Endothelial cell of umbilical vein (primary cell): ENCODE data around the gene CX3CR1.

Source experiments
- CTCF ChIP-seq, 2 donors: IDR thresholded peaks; 1 replicate in 1 of 2; 2 replicates in 1 of 2; pipeline ENCODE4 v1.5.1; 2011; ENCODE audit warnings: low read length in 2 of 2, mild to moderate bottlenecking in 2 of 2, moderate library complexity in 2 of 2, control low read depth in 1 of 2, inconsistent platforms in 1 of 2, low read depth in 1 of 2; ENCODE audit not compliant: insufficient read depth in 1 of 2; ENCODE audit errors: extremely low read depth in 1 of 2
- POLR2A ChIP-seq: IDR thresholded peaks from 2 replicates; pipeline ENCODE4 v1.6.1; 2012; ENCODE audit warnings: low read depth, mild to moderate bottlenecking, control low read depth, low read length
- POLR2AphosphoS5 ChIP-seq: IDR thresholded peaks from 2 replicates; pipeline ENCODE4 v1.6.1; 2012; ENCODE audit warnings: low read depth, mild to moderate bottlenecking, control low read depth, low read length, moderate library complexity; ENCODE audit not compliant: insufficient read depth

DNA sequence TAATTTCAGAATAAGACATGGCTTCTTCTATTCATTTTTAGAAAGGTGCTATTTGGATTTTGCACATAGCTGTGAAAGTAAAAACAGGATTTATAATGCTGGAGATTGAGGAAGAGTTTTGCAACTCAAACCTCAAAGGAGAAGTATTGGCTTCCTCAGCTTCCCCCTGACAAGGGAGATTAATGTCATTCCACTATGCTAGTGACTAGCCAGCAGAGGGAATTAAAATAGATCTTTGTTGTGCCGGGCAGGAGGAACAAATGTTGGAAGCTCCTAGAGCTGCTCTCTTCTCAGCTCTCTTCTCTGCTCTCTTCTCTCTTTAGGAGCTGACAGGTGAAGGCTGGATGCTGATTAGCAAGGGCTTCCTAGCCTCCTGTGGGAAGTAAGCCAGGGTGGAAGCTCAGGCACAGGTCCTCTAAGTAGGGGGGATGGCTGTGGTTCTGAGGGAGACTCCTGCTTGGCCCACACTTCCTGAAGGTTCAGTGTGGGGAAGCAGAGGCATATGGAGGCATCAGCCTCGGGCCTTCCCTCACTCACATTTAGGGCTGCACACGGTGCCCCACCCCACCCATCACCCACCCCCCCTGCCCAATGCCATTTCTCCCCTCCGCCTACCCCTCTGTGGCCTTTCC is 29.6 kb downstream of the CX3CR1 start:
- TF ChIP-seq POLR2A, result no peak
- TF ChIP-seq CTCF (IDR thresholded peaks at IDR 0.05; ENCODE audit: extremely low read depth in 1 of 2, insufficient read depth in 1 of 2, low read depth in 1 of 2, low read length in 2 of 2), result no peak
- no peak for TF ChIP-seq POLR2AphosphoS5
